Endothelial cell (in vitro differentiated cells): ENCODE data around the gene MAN2B2. TPM values are rescaled to one million over a fixed set of nuclear protein-coding genes. Genes with fewer than 3 reads are reported as not detected.

ENCODE experiments used
- DNase-seq: peaks from one replicate; pipeline ENCODE4 v3.0.0; 2021; ENCODE audit warnings: low spot score
- H3K27ac Mint-ChIP-seq: one replicate; pipeline ENCODE4 v1.8.0; 2021; ENCODE audit warnings: mixed read lengths, inconsistent platforms; ENCODE audit not compliant: unreplicated experiment
- H3K27me3 Mint-ChIP-seq: one replicate; pipeline ENCODE4 v1.8.0; 2021; ENCODE audit warnings: mild to moderate bottlenecking, moderate library complexity, mixed read lengths, inconsistent platforms; ENCODE audit not compliant: unreplicated experiment
- H3K36me3 Mint-ChIP-seq: one replicate; pipeline ENCODE4 v1.8.0; 2021; ENCODE audit warnings: mild to moderate bottlenecking, low read depth, mixed read lengths, inconsistent platforms; ENCODE audit not compliant: unreplicated experiment
- H3K4me1 Mint-ChIP-seq: one replicate; pipeline ENCODE4 v1.8.0; 2021; ENCODE audit warnings: mild to moderate bottlenecking, mixed read lengths, inconsistent platforms; ENCODE audit not compliant: unreplicated experiment
- H3K4me3 Mint-ChIP-seq: one replicate; pipeline ENCODE4 v1.8.0; 2021; ENCODE audit warnings: mild to moderate bottlenecking, mixed read lengths, inconsistent platforms; ENCODE audit not compliant: unreplicated experiment
- H3K9me3 Mint-ChIP-seq: one replicate; pipeline ENCODE4 v1.8.0; 2021; ENCODE audit warnings: mixed read lengths, inconsistent platforms; ENCODE audit not compliant: unreplicated experiment
- CTCF ChIP-seq: fragments of 200-600 bp; sonication (generic); IDR thresholded peaks from one replicate; pipeline ENCODE4 v1.5.0; 2021; ENCODE audit warnings: antibody characterized with exemption; ENCODE audit not compliant: unreplicated experiment
- total RNA-seq: library from RNA; stranded (reverse); fragmentation: NEBNext Ultra II Directional; extraction: Animal tissue kit (Norgen Biotek cat#: 25700); gene quantifications from one replicate; pipeline ENCODE4 v1.2.1, GENCODE V29; 2021; ENCODE audit not compliant: unreplicated experiment

The MAN2B2 gene
- total RNA-seq, 1 donor from 2014 or later: 12.5 TPM

GRCh38 chr4:6589444-6589843, 14.5 kb downstream of the MAN2B2 start:
- H3K9me3 Mint-ChIP-seq: no peaks in the 10 kb centered on the region
- no peak for TF ChIP-seq CTCF
- no peaks in the 10 kb centered on the region for H3K4me1 Mint-ChIP-seq
- no peaks in the 10 kb centered on the region for H3K36me3 Mint-ChIP-seq
- H3K27ac Mint-ChIP-seq: no peak overlapping the region
- H3K27me3 Mint-ChIP-seq: no peaks in the 10 kb centered on the region
- H3K4me3 Mint-ChIP-seq: no peak overlapping the region
- no peak for DNase-seq

- no peak overlapping the region for H3K4me3 Mint-ChIP-seq
- TF ChIP-seq CTCF: no peak
- no peak for DNase-seq
- H3K27me3 Mint-ChIP-seq: no peaks in the 10 kb centered on the region
- H3K9me3 Mint-ChIP-seq: no peaks in the 10 kb centered on the region
- H3K36me3 Mint-ChIP-seq: no peaks in the 10 kb centered on the region
- no peaks in the 10 kb centered on the region for H3K4me1 Mint-ChIP-seq
- H3K27ac Mint-ChIP-seq: no peak overlapping the region
Measured at GRCh38 chr4:6591313-6591712, 16.3 kb downstream of the MAN2B2 start.

GRCh38 chr4:6591781-6592180, 16.8 kb downstream of the MAN2B2 start:
- no peak overlapping the region for H3K27ac Mint-ChIP-seq
- no peak for DNase-seq
- H3K4me1 Mint-ChIP-seq: no peaks in the 10 kb centered on the region
- no peak overlapping the region for H3K4me3 Mint-ChIP-seq
- no peak for TF ChIP-seq CTCF
- no peaks in the 10 kb centered on the region for H3K36me3 Mint-ChIP-seq
- H3K27me3 Mint-ChIP-seq: no peaks in the 10 kb centered on the region
- H3K9me3 Mint-ChIP-seq: no peaks in the 10 kb centered on the region

- H3K9me3 Mint-ChIP-seq: no peaks in the 10 kb centered on the region
- no peak for DNase-seq
- no peaks in the 10 kb centered on the region for H3K4me1 Mint-ChIP-seq
- no peaks in the 10 kb centered on the region for H3K36me3 Mint-ChIP-seq
- H3K27me3 Mint-ChIP-seq: no peaks in the 10 kb centered on the region
- TF ChIP-seq CTCF: no peak
- H3K4me3 Mint-ChIP-seq: no peak overlapping the region
- H3K27ac Mint-ChIP-seq: no peak overlapping the region
Measured at GRCh38 chr4:6592804-6593563, 18.0 kb downstream of the MAN2B2 start.

GRCh38 chr4:6594341-6594740, 19.4 kb downstream of the MAN2B2 start:
- Mint-ChIP-seq H3K27me3 (no peaks in the 10 kb centered on the region), H3K36me3 (no peaks in the 10 kb centered on the region), H3K4me3 (no peak overlapping the region), H3K4me1 (no peaks in the 10 kb centered on the region), H3K27ac (no peak overlapping the region), H3K9me3 (no peaks in the 10 kb centered on the region)
- no peak for DNase-seq
- TF ChIP-seq CTCF: no peak
